ENCODE measurements around the gene TOB1.
A peak's percentile ranks its signal among the peaks of the same experiment; 100 is the strongest.

The TOB1 gene

DNA sequence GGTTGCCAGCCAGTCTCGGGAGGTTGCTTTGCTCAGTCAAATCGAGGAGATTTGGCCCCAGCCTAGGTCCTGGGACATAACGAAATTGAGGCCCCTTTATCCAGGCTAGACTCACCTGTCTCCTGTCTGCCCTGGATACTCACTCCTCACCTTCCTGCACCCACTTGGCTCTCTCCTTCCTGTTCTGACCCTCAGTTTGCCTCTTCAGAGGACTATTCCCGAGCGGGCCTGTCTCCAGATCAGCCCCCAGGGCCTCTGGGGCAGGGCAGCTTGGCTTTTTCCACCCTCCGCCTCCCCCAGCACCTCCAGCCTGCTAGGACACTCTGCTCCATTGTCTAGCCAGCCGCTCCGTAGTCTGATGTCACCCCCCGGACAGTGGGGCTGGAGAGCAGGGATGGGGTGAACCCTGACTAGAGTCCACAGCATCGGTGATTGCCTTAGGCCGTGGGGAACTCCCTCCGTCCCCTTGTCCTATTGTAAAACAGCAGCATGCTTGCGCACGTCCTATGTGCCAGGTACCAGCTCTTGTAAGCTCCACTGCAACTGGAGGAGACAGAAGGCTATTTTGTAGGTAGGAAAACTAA is 21.9 kb downstream of the TOB1 start:
- no peak for DNase-seq

GRCh38 chr17:50843150-50843905 is 22.8 kb downstream of the TOB1 start:
- no peak for DNase-seq

GRCh38 chr17:50842506-50843149 is 23.5 kb downstream of the TOB1 start:
- DNase-seq, result no peak

DNA sequence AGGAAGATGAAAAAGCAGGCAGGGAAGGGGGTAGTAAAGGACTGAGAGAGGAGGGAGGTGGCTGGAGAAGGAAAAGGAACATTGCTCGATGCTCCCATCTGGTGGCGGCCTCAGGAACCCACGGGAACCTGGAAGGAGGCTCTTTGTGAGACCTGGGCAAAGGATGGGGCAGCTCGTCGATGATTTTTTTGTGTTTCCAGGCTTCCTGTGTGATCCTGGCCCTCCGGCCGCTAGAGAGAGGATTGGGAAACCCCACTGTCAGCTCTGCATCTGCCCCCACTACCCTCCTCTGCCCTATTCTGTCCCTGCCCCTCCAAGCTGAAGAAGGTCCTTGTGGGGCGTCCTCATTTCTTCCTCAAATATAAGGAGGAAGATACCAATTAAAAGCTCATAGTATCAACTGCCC is 24.2 kb downstream of the TOB1 start:
- peak; percentile 88 for DNase-seq

- DNase-seq, result no peak
These were observed 24.7 kb downstream of the TOB1 start for GRCh38 chr17:50841277-50841948.

DNA sequence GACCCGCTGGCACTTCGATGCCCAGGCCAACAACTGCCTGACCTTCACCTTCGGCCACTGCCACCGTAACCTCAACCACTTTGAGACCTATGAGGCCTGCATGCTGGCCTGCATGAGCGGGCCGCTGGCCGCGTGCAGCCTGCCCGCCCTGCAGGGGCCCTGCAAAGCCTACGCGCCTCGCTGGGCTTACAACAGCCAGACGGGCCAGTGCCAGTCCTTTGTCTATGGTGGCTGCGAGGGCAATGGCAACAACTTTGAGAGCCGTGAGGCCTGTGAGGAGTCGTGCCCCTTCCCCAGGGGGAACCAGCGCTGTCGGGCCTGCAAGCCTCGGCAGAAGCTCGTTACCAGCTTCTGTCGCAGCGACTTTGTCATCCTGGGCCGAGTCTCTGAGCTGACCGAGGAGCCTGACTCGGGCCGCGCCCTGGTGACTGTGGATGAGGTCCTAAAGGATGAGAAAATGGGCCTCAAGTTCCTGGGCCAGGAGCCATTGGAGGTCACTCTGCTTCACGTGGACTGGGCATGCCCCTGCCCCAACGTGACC is 25.8 kb downstream of the TOB1 start:
- no peak for DNase-seq

- DNase-seq, result no peak
These were observed 26.4 kb downstream of the TOB1 start for GRCh38 chr17:50839591-50840310.

- DNase-seq, result no peak
These were observed 27.9 kb downstream of the TOB1 start for GRCh38 chr17:50837980-50838954.

DNA sequence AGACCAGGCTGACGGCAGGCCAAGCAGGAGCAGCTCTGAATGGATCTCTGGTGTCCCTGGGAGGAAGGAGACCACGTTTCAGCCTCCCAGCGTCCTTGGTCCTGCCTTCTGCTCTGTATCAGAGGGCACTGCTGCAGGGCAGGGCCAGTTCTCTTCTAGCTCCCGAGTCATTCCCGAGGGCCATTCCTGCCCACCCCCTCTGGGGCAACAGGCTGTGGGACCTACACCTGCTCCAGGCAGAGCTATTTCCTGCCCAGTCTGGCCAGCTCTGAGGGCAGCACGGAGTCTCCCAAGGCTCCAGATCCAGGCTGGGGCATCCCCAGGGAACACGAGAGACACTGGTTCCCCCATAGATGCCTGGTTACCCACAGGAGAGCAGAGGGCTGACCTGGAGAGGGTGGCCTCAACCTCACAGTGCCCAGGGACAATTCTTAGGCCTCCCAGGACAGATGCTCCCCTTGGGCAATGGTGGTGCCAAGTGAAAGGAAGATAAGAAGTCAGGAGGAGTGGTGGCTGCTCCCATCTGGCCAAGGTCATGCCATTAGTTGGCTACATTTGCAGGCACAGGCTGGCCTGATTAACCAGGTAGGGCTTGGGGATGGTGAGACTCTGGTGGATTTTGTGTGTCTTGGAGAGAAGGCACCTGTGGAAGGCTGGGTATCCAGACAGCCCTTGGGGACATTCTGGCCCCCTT is 28.7 kb downstream of the TOB1 start:
- no peak for DNase-seq

GRCh38 chr17:50836826-50837225 is 29.3 kb downstream of the TOB1 start:
- no peak for DNase-seq

DNA sequence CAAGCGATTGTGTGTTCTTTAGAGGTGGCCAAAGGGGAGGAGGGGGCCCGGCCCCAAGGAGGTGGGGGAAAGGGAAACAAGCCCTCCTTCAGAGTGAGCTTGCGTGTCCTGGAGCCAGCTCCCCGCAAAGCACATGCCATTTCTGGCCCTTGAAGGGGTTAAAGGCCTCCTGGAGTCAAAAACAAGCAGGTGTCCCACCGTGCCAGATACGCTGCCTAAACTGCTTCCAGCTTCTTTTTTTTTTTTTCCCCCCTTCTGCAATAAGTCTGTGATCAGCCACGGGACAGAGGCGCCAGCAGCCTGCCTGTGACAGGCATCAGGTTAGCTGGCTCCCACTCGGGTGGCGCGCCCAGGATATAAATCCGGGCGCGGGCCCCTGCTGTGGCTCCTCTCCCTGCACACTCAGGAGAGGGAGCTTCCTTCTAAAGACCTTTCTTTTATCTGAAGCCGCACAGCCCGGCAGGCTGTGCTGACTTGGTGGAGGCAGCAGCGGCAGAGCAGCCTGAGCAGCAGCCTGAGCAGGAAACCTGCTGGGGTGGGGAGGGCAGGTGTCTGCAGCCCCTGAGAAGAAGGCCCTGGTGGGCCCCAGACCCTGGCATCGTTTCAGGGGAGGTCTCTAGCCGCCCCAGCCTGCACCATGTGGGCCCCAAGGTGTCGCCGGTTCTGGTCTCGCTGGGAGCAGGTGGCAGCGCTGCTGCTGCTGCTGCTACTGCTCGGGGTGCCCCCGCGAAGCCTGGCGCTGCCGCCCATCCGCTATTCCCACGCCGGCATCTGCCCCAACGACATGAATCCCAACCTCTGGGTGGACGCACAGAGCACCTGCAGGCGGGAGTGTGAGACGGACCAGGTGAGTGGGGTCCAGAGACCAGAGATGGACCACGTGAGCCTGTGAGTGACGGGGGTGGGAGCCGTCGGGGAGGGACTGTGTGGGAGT is 30.6 kb downstream of the TOB1 start, which contains the start of gene WFIKKN2:
WFIKKN2 (plus strand) TSS at position 286 of the 934 bp plus-strand sequence; CDS start at position 638, 352 bp downstream.
- DNase-seq, result no peak

GRCh38 chr17:50834429-50835300 is 31.5 kb downstream of the TOB1 start:
- peak; percentile 68 for DNase-seq

DNA sequence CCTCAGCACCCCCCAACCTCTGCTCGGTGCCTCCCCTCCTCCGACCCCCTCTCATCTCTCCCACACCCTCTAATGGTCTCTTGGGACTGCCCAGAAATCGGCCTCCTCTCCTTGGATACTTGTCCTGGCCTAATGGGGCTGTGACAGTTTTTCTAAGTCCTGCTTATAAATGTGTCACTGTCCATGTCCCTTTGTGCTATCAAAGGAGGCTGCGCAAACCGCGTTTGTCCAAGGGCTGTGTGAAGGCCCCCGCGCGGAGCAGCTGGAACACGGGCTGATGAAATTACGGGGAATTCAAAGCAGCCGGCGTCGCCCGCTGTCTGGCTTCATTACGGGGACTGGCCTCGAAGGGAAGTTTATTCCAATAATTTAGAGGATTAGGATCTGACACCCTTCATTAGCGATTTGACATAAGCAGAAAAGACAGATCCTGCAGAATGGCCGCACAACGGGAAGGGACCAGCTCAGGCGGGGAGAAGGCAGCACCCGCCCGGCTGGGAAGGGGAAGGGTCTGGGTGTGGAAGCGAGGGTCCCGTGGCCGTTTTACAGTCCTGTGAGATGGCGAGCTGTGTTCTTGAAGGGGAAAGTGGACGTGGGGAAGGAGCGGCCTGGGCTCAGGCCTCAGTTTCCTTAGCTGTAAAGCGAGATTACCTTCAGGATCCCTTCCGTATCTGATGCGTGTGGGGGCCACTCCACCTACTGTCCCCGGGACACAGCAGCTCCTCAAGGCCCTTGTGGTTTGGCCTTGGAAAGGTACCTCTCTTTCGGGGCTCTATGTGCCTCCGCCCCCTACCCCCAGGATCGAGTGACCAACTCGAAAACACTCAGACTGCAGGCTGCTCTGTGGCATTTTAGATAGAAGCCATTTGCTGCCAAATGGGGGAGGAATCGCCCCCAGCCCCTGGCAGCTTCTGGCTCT is 32.4 kb downstream of the TOB1 start:
- no peak for DNase-seq

GRCh38 chr17:50832864-50833381 is 33.2 kb downstream of the TOB1 start:
- peak; percentile 69 for DNase-seq

DNA sequence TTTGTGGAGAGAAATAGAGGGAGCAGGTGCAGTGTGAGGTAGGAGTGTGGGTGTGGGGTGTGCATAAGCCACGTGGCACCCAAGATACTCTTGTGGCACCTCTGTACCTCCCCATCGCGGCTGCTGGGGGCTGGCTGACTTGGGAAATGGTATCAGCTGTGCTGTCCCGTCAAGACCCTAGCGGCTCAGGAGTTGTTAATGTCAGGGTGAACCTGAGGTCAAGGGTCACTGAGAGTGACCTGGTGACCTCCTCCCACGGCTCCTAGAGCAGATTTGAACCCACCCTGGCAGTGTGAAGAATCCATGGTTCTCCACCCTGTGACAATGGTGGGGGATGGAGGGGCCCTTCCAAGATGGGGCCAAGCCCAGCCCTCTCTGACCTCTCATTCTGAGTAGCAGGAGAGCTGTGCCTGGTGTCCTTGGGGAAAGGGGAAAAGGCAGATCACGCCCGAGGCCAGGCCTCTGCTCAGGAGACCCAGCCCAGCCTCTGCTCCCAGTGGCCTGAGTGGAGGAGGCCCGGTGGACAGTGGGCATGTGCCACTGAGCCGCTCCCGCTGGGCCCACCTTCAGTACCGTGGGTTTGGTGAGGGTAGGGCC is 33.8 kb downstream of the TOB1 start:
- no peak for DNase-seq

DNA sequence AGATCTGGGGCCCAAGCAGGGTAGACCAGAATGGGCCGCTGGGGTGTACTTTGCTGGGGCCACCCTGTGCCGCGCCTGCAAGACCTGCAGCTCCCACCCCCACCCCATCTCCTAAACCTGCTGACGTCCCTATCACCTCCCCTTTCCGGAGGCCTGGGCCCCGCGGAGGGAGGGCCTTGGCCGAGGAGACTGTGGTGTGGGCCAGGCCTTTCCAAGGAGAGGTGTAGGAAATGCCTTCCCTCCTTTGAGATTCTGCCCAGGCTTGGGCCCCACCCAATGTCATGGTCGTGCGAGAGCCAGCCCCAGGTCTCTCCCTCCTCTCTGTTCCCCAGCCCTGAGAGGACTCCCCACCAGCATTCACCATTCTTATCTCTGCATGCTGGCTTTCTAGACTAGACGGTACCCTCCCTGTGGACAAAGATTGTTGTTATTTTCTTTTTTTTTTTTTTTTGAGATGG is 34.7 kb downstream of the TOB1 start:
- peak; percentile 91 for DNase-seq
